Inferior parietal cortex (tissue), 1 donor: ENCODE measurements around the gene SLC10A3.

Experiments
- DNase-seq: peaks from one replicate; pipeline ENCODE4 v3.0.0-alpha.2; 2016; ENCODE audit errors: extremely low spot score

Gene SLC10A3

GRCh38 chrX:154465601-154466000, 24.8 kb downstream of the SLC10A3 start:
- DNase-seq: no peak

DNA sequence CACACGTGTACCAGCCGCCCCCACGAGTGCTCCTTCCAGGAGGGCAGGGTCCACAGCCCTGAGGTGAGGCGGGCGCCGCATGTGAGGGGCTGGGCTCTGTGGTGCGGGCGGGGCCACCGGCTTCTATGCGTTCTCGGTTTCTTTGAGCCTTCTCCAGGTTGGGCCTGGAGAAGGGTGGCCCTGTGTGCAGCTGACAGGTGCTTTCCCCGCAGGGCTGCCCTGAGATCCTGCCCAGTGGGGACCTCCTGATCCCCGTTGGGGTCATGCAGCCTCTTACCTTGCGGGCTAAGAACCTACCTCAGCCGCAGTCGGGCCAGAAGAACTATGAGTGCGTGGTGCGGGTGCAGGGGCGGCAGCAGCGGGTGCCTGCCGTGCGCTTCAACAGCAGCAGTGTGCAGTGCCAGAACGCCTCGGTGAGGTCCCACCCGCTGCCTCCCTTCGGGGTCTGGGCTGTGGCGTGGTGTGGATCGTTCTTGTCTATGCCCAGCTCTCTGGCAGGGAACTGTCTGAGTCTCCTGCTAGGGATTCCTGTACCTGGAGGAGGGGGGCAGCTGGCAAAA, 25.5 kb downstream of the SLC10A3 start:
- DNase-seq: no peak

GRCh38 chrX:154463611-154464220, 26.7 kb downstream of the SLC10A3 start:
- DNase-seq: no peak

DNA sequence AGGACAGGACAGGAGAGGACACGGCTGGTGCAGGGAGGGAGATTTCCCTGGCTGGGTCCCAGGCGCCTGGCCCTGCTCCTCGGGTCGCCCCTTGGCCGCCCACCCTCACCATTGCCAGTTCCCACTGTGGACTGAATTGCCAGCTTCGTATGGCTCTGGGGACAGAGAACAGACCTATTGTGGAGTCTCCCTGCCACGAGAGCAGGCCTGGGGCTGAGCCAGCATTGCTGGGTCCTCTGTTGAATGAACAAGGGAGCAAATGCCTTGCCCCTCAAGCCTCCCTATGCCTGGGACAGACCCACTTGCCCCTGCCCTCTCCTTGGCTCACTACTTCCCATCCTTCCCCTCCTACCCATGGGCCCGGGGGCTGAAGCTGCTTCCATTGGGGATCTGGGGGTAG, 28.0 kb downstream of the SLC10A3 start:
- DNase-seq: no peak

- no peak for DNase-seq
These were observed 30.1 kb downstream of the SLC10A3 start for GRCh38 chrX:154460326-154460725.

- DNase-seq: no peak
These were observed 30.6 kb downstream of the SLC10A3 start for GRCh38 chrX:154459832-154460231.

- no peak for DNase-seq
These were observed 31.3 kb downstream of the SLC10A3 start for GRCh38 chrX:154458954-154459778.

DNA sequence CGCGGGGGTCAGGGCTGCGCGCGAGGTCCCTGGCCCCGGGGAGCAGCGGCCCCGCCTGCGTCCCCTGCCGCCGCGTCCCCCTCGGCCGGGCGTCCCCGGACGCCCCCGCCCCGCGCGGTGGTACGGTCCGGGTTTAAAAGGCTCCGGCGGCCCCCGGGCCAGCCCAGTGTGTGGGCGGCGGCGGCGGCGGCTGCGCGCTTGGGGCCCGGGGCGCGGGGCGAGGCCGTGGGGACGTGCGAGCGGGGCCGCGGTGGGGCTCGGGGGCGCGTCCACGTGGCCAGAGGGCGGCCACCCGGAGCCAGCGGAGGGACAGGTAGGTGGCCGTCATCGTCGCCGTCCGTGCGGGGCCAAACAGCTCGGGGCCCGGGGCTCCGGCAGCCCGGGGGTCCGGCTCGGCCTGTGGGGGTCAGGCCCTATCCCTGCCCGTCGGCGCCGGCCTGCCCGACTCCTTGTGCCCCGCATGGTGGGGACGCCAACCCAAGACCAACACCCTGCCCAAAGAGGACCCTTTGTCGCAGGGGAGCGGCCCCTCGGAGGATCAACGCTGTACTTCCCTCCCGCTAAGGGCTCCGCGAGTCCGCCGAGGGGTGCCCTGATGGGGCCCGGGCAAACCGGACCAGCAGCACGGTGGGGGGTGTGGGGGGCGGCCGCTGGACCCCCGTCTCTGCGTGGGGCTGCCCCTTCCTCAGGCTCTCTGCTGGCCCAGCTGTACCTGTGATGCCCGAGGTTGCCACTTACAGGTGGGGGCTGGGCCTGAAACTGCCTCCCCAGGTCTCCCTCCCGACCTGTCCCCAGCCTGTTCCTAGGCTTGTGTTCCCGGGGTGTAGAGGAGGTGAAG, 32.1 kb downstream of the SLC10A3 start, which contains the start of gene PLXNA3:
PLXNA3 (plus strand) TSS at position 166 of the 838 bp plus-strand sequence. CDS start 1,903 bp downstream, outside the sequence.
- no peak for DNase-seq

DNA sequence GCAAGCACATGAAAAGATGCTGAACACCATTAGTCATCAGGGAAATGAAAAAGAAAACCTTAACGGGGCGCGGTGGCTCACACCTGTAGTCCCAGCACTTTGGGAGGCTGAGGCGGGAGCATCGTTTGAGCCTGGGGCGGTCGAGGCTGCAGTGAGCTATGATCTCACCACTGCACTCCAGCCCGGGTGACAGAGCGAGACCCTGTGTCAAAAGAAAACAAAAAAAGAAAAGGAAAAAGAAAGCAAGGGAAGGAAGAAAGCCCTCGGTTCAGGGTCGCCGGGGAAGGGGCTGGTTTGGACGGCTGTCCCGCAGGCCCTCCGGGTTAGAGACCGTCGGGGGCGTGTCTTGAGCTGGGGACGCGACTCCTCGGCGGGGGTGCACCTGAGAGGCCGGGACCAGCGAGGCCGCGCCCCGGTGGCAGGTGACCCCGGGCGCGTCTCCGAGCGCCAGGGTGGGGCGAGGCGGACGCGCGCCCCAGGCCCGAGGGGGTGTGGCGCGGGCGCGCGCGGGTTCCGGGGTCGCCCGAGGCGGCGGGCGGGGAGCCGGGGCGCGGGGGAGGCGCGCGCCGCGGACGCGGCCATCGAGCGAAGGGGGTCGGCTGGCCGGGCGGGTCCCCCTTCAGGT, 32.8 kb downstream of the SLC10A3 start:
- no peak for DNase-seq

- DNase-seq: no peak
These were observed 37.6 kb downstream of the SLC10A3 start for GRCh38 chrX:154452823-154453222.

GRCh38 chrX:154450312-154450711, 40.1 kb downstream of the SLC10A3 start:
- no peak for DNase-seq

DNA sequence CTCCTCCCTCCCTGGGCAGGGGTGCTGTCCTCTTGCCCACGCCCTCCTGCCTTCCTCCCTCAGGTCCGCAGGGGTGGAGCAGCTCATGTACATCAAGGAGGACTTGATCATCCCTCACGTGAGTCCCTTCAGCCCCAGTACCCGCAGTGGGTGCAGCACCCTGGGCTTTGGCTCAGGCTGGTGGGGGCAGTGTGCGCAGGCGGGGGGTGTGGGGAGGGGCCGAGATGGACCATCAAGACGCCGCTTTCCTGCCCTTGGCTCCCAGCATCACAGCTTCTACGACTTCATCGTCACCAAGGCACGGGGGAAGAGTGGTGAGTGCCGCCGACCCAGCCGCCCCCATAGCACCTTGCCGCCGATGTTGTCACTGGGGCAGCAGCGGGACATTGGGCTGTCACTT, 40.8 kb downstream of the SLC10A3 start:
- no peak for DNase-seq

DNA sequence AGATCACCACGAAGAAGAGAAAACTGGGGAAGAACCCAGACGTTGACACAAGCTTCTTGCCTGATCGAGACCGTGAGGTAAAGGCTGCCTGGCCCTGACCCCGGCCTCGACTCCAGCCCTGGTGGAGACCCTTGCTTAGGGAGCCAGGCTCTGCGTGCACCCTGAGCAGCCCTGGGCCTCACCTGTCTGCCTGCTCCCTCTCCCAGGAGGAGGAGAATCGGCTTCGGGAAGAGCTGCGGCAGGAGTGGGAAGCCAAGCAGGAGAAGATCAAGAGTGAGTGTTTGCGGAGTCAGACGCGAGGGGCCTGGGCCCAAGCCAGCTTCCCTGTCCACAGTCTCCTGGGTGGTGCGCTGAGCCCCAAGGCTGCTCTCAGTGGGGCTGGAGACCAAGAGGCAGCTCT, 41.9 kb downstream of the SLC10A3 start:
- DNase-seq: no peak

DNA sequence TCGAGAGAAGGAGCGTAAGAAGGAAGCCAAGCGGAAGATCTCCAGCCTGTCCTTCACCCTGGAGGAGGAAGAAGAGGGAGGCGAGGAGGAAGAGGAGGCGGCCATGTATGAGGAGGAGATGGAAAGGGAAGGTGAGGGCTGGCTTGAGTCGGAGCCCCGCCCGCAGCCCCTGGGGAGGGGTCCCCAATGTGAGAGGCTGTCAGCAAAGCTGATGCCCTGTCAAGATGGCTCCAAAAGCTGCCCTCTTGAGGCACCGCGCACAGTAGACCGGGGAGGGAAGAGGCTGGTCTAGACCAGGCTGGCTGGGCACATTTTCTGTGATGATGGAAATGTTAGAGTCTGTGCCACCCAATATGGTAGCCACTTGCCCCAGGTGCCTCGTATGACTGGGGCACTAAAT, 44.0 kb downstream of the SLC10A3 start:
- DNase-seq: no peak

DNA sequence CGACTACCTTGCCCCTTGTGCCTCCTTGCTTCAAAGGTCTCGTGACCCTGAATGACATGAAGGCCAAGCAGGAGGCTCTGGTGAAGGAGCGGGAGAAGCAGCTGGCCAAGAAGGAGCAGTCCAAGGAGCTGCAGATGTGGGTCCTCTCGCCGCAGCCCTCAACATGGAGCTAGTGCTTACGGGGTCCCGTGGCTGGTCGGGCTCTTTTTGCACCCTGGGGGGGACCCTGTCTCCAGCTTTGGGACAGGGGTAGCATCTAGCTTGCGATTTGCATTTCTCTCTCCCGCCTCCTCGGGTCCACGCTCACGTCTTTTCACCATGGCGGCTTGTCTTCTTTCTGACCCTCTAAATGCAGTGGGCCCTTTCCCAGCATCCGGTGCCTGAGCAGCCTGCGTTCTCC, 44.7 kb downstream of the SLC10A3 start:
- no peak for DNase-seq

- DNase-seq: no peak
These were observed 45.6 kb downstream of the SLC10A3 start for GRCh38 chrX:154444755-154445246.

GRCh38 chrX:154443992-154444754, 46.3 kb downstream of the SLC10A3 start, which contains the start of gene FAM50A:
Gene FAM50A, plus strand, starts transcription at chrX:154444141. Its CDS starts 95 bp downstream, at chrX:154444236.
- no peak for DNase-seq

DNA sequence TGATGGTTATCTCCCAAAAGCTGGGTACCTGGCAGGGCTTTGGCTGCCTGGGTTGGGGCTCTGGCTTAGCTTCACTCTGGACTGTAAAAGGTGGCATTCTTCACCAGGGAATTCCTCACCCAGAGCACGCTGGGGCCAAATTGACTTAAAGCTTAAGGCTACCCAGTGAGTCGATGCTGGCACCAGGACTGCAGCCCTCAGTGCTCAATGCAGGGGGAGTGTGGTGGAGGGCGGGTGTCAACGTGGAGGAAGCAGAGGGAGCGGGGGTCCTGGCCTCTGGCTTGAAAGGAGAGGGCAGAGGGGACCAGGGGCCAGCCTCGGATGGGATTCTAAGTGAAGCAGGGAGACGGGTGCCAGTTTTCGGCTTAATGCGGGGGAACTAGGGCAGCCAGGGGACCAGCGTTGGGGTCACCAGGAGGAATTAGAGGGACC, 46.9 kb downstream of the SLC10A3 start:
- no peak for DNase-seq

DNA sequence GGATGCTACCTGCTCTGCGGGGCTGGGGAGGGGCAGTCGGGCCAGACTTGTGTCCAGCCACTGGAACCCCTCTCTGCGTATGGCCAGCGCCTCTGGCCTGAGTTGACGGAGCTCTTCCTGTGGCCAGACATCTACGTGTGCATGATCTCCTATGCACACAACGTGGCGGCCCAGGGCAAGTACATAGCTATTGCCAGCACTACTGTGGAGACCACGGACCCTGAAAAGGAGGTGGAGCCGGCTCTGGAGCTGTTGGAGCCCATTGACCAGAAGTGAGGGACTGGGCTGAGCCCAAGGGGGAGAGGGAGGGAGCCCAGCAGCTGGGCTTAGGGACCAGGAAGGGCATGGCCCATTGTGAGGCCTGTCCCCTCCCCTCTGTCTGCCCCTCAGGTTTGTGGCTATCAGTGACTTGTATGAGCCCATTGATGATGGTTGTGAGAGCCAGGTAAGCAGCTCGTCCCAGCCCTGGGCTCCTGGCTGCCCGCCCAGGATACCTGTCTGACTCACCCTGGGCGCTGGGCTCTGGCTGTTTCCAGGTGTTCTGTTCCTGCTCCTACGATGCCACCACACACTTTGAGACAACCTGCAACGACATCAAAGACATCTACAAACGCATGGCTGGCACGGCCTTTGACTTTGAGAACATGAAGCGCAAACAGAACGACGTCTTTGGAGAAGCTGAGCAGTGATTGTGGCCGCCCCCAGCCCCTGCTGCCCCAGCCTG, 48.3 kb downstream of the SLC10A3 start:
- no peak for DNase-seq

GRCh38 chrX:154441564-154441963, 48.9 kb downstream of the SLC10A3 start:
- no peak for DNase-seq
